Measurements from ENCODE around the gene KCTD6.

The KCTD6 gene

DNA sequence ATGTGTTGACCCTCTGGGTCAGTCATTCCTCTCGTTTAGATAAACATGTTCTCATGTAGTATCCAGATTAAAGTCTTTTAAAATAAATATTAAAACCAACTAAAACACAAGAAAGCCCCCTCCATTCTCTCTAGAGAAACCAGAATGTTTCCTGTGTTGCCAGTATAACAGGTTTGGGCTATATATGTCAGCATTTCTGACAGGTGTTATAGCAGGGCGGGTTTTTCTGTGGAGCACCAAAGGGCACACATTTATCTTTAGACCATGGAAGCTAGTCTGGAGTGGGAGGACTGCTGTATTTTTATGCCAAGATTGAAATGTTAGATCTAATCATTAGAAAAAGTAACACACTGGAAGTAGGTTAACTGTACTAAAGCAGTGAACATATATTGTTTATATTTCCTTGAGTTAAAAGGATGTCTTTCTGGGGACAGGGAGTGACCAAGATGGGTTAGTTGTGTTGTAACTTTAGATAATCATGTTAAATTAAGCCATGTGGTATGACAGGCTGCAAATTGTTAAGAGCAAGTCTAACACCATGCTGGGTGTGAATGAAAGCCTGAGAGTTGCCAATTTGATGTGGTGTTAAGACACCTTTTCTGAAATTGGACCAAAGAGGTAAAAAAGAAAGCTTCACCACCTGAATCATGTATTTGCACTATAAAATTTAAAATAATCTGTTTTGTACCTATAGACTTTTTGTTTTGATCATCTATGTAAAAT lies 15.6 kb downstream of the KCTD6 start:
- Histone ChIP-seq H3K79me2 (peaks cover 2% of the 10 kb centered on the region), H3K4me1 (peaks cover 2% of the 10 kb centered on the region), H3K27me3 (ENCODE audit: control insufficient read depth, insufficient read depth, low read length) (no peaks in the 10 kb centered on the region), H3K4me2 (ENCODE audit: low read length) (no peak overlapping the region), H3K27ac (no peak overlapping the region), H3K9ac (no peak overlapping the region), H3K36me3 (ENCODE audit: control insufficient read depth, insufficient read depth, low read length) (no peaks in the 10 kb centered on the region), H3K4me3 (ENCODE audit: low read depth, low read length) (no peak overlapping the region), H2AFZ (no peak overlapping the region), H3K9me3 (ENCODE audit: control insufficient read depth, low read length) (no peaks in the 10 kb centered on the region)
- TF ChIP-seq, protein P1, sequence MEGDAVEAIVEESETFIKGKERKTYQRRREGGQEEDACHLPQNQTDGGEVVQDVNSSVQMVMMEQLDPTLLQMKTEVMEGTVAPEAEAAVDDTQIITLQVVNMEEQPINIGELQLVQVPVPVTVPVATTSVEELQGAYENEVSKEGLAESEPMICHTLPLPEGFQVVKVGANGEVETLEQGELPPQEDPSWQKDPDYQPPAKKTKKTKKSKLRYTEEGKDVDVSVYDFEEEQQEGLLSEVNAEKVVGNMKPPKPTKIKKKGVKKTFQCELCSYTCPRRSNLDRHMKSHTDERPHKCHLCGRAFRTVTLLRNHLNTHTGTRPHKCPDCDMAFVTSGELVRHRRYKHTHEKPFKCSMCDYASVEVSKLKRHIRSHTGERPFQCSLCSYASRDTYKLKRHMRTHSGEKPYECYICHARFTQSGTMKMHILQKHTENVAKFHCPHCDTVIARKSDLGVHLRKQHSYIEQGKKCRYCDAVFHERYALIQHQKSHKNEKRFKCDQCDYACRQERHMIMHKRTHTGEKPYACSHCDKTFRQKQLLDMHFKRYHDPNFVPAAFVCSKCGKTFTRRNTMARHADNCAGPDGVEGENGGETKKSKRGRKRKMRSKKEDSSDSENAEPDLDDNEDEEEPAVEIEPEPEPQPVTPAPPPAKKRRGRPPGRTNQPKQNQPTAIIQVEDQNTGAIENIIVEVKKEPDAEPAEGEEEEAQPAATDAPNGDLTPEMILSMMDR (IDR thresholded peaks at IDR 0.05), result no peak

DNA sequence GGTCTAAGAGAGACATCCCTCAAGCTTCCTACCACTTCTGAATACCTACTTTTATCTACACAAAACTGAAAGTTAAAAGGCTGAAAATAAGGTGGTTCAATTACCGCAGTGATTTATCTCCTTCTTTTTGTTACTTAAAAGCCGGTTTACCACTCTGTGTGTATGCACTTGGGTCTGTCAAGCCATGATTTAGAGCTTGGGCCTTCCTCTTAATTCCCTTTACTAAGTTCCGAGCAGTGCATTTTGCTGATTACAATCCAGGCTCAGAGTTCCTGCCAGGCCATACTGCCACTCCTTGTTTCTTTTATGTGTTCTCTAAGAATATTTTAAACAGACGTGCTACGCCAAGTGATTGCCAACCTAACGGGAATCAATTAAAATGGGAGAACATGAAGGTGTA lies 16.5 kb downstream of the KCTD6 start:
- H3K27me3 ChIP-seq (ENCODE audit: control insufficient read depth, insufficient read depth, low read length), result no peaks in the 10 kb centered on the region
- no peak overlapping the region for H2AFZ ChIP-seq
- peaks cover 2% of the 10 kb centered on the region for H3K79me2 ChIP-seq
- H3K27ac ChIP-seq, result no peak overlapping the region
- H3K9ac ChIP-seq, result no peak overlapping the region
- no peak overlapping the region for H3K4me2 ChIP-seq (ENCODE audit: low read length)
- H3K36me3 ChIP-seq (ENCODE audit: control insufficient read depth, insufficient read depth, low read length), result no peaks in the 10 kb centered on the region
- no peak overlapping the region for H3K4me3 ChIP-seq (ENCODE audit: low read depth, low read length)
- H3K9me3 ChIP-seq (ENCODE audit: control insufficient read depth, low read length), result no peaks in the 10 kb centered on the region
- TF ChIP-seq, protein P1 (IDR thresholded peaks at IDR 0.05), result no peak
- H3K4me1 ChIP-seq, result peaks cover 2% of the 10 kb centered on the region

DNA sequence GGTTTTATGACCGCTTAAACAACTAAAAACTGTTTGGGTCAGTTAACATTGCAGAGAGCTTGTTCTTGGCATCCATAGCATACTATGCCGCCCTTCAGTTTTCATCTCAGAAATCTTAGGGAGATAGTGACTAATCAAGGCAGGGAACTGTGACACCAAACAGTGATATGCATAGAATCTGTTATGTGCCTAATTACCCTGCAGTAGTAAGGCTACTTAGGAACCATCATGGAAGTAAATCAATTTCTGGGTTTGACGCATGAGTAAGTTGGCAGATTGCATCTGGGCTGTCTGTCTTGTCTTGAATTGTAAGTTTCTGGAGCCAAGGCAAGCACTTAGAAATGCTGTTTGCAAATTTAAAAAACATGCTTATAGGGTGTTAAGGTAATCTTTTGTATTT lies 22.5 kb downstream of the KCTD6 start:
- Histone ChIP-seq H3K4me1 (peaks cover 2% of the 10 kb centered on the region), H3K27ac (no peak overlapping the region), H3K36me3 (ENCODE audit: control insufficient read depth, insufficient read depth, low read length) (no peaks in the 10 kb centered on the region), H3K9ac (no peak overlapping the region), H3K4me3 (ENCODE audit: low read depth, low read length) (no peak overlapping the region), H3K4me2 (ENCODE audit: low read length) (no peak overlapping the region), H2AFZ (no peak overlapping the region), H3K9me3 (ENCODE audit: control insufficient read depth, low read length) (no peaks in the 10 kb centered on the region), H3K79me2 (no peaks in the 10 kb centered on the region), H3K27me3 (ENCODE audit: control insufficient read depth, insufficient read depth, low read length) (no peaks in the 10 kb centered on the region)
- TF ChIP-seq, protein P1 (IDR thresholded peaks at IDR 0.05), result no peak

DNA sequence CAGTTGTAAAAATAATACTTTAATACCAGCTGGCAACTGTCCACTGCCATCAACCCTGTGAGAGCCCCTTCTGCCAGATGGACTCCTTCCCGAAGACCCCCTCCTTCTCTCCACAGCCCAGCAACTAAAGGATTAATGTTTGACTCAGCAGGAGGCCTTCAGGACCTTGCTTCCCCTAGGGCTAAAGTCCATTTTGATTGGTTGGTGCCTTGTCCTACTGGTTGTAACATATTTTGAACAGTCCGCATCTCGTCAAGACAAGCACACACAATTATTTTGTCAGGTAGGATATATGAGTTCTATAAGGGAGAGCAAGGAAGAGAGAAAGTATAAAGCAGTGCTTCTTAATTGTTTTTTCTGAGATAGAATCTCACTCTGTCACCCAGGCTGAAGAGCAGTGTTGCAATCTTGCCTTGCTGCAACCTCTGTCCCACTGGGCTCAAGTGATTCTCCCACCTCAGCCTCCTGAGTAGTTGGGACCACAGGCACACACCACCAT lies 26.4 kb downstream of the KCTD6 start:
- no peaks in the 10 kb centered on the region for H3K27me3 ChIP-seq (ENCODE audit: control insufficient read depth, insufficient read depth, low read length)
- no peak overlapping the region for H3K4me3 ChIP-seq (ENCODE audit: low read depth, low read length)
- H2AFZ ChIP-seq, result no peak overlapping the region
- H3K27ac ChIP-seq, result no peak overlapping the region
- H3K4me2 ChIP-seq (ENCODE audit: low read length), result no peak overlapping the region
- peaks cover 8% of the 10 kb centered on the region for H3K4me1 ChIP-seq
- H3K36me3 ChIP-seq (ENCODE audit: control insufficient read depth, insufficient read depth, low read length), result no peaks in the 10 kb centered on the region
- TF ChIP-seq, protein P1 (IDR thresholded peaks at IDR 0.05), result no peak
- H3K9ac ChIP-seq, result no peak overlapping the region
- H3K9me3 ChIP-seq (ENCODE audit: control insufficient read depth, low read length), result no peaks in the 10 kb centered on the region
- H3K79me2 ChIP-seq, result no peaks in the 10 kb centered on the region

Measured in parathyroid adenoma (tissue), 2 donors.